Stimulated activated CD4-positive, alpha-beta T cell treated with anti-CD3 and anti-CD28 coated beads, Interleukin-1b, Interleukin-23, amount 100 ng/mL, for 24 hours (primary cell): Measurements from ENCODE around the gene OLIG2.

ENCODE experiments used
- DNase-seq, 4 experiments: peaks; one replicate each; pipeline ENCODE4 v3.0.0-alpha.2; 2020; ENCODE audit warnings: low read depth in 4 of 4, low spot score in 1 of 4

The OLIG2 gene

GRCh38 chr21:33063907-33064622 lies 38.3 kb downstream of the OLIG2 start:
- DNase-seq = no peak

- no peak for DNase-seq
Observed at GRCh38 chr21:33064623-33065390, 39.1 kb downstream of the OLIG2 start.

GRCh38 chr21:33067043-33067442 lies 41.3 kb downstream of the OLIG2 start:
- no peak for DNase-seq

- DNase-seq = no peak
Observed at GRCh38 chr21:33067457-33067856, 41.7 kb downstream of the OLIG2 start.

DNA sequence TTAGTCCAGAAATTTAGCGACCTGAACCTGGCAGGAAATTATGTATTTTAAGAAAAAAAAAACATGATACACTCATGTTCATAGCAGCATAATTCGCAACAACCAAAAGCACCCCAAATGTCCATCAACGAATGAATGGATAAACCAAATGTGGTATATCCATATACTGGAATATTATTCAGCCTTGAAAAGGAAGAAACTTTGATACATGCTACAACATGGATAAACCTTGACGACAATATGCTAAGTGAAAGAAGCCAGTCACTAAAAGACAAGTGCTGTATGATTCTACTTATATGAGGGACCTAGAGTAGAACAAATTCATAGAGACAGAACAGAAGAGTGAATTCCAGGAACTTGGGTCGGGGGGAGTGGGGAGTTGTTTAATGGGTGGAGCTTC lies 43.5 kb downstream of the OLIG2 start:
- no peak for DNase-seq

GRCh38 chr21:33069645-33069993 lies 43.9 kb downstream of the OLIG2 start:
- DNase-seq = no peak

DNA sequence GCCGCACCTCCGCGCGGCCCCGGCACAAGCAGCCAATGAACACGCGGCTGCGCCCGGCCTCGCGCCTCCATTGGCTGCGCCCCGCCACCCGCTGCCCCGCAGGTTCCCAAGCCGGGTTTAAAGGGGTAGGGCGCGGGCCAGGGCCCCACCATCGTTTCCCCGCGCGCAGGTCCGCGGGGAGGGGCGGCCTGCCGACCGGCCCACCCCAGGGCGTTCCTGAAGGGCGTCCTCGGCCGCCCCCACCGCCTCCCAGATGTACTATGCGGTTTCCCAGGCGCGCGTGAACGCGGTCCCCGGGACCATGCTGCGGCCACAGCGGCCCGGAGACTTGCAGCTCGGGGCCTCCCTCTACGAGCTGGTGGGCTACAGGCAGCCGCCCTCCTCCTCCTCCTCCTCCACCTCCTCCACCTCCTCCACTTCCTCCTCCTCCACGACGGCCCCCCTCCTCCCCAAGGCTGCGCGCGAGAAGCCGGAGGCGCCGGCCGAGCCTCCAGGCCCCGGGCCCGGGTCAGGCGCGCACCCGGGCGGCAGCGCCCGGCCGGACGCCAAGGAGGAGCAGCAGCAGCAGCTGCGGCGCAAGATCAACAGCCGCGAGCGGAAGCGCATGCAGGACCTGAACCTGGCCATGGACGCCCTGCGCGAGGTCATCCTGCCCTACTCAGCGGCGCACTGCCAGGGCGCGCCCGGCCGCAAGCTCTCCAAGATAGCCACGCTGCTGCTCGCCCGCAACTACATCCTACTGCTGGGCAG lies 44.4 kb downstream of the OLIG2 start, which contains the start of gene OLIG1:
TSS of gene OLIG1 (plus strand) at position 148 of the 750 bp plus-strand sequence. CDS start at position 254, 106 bp downstream.
- DNase-seq = peak in 2 of 4 experiments; percentile 32 to 47

DNA sequence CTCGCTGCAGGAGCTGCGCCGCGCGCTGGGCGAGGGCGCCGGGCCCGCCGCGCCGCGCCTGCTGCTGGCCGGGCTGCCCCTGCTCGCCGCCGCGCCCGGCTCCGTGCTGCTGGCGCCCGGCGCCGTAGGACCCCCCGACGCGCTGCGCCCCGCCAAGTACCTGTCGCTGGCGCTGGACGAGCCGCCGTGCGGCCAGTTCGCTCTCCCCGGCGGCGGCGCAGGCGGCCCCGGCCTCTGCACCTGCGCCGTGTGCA lies 44.9 kb downstream of the OLIG2 start:
- no peak for DNase-seq

- peak in 1 of 4 experiments; percentile 7 for DNase-seq
Observed at GRCh38 chr21:33070998-33071769, 45.4 kb downstream of the OLIG2 start.

- DNase-seq = no peak
Observed at GRCh38 chr21:33071770-33072306, 46.1 kb downstream of the OLIG2 start.

DNA sequence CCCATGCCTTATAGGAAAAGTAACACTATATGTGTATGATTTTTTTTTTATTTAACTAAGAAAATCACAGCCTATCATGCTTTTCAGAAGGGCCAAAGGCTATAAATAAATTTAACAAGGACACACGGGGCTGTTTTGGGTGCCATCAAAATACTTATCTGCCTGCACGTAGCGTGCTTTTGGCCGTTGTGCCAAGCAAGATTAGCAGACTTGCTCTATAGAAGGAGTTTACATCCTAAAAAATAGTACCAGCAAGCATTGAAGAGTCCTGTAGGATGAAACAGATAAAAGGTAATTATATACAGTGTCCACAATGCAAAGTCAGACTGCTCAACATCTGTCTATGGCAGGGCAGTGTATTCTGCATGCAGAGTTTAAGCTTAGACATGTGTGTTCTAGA lies 47.9 kb downstream of the OLIG2 start:
- no peak for DNase-seq

- no peak for DNase-seq
Observed at GRCh38 chr21:33075128-33075527, 49.4 kb downstream of the OLIG2 start.

DNA sequence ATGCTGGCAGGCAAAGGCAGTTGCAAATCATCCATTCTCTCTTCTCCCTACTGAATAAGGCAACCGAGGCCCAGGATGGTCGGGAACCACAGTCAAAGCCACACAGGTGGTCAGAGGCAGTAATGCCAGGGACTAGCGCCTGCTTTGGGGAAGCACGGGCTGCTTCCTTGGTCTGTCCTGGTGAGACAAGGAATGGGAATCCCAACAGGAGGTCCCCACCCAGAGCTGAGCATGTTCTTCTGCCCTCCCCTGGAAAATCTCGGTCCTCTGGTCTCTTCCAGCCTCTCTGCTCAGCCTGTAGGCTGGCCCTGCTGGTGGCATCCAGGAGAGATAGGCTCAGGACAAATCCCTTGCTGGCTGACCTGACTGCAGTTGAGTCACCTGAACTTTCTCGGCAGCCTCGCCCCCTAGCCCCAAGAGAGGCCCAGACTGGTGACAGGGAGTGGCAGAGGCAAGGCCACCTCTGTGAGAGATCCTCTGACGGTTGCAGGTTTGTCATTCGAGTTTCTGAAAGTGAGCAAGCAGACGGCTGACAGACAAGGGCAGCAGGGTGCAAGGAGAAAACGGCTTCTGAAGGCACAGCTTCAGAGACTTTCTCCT lies 50.0 kb downstream of the OLIG2 start:
- no peak for DNase-seq

DNA sequence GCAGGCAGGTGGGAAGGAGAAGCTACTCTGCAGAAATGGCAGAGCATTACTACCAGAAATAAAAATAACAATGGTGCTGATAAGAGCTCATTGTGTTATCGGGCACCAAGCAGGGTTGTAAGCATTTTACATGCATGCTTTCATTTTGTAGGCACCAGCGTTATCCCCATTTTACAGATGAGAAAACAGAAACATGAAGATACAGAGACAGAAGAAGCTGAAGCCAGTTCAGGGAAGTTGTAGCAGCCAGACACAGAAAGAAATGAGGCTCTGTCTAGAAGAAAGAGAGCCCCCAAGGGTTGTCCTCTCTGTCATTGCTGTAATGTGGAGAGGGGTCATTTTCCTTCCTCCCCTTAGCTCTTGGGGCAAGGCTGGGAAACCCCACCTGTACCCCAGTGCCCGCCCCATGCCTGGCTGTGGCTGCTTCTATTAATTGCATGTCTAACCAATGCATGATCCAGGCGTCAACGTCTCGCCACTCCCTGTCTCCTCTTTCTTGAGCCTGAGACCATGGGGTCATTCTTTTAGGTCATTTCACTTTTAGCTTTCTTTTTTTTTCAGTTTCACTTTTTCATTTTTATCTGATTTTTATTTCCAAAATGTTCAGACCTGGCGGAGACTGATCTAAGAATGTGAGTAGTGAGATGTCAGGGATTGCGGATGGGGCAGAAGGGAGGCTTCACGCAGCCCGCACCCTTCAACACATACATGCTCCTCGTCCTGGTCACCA lies 51.0 kb downstream of the OLIG2 start:
- no peak for DNase-seq
